Keratinocyte (primary cell): ENCODE measurements around the gene CNPY1.

Source experiments
- EZH2 ChIP-seq: IDR thresholded peaks from one replicate; pipeline ENCODE4 v1.6.1; 2012; ENCODE audit warnings: inconsistent platforms, mild to moderate bottlenecking, low read length, moderate library complexity
- TF ChIP-seq, protein P1 (sequence below), 3 experiments: IDR thresholded peaks in 1 of 3; conservative IDR thresholded peaks in 1 of 3; optimal IDR thresholded peaks in 1 of 3; 2 replicates in 2 of 3; 3 replicates in 1 of 3; pipeline versions ENCODE3 to v1.5.1; 2011; ENCODE audit warnings: low read length in 3 of 3, mild to moderate bottlenecking in 3 of 3, moderate library complexity in 2 of 3, control low read depth in 1 of 3, inconsistent platforms in 1 of 3; ENCODE audit not compliant: insufficient read depth in 2 of 3; ENCODE audit errors: extremely low read depth in 1 of 3

DNA sequence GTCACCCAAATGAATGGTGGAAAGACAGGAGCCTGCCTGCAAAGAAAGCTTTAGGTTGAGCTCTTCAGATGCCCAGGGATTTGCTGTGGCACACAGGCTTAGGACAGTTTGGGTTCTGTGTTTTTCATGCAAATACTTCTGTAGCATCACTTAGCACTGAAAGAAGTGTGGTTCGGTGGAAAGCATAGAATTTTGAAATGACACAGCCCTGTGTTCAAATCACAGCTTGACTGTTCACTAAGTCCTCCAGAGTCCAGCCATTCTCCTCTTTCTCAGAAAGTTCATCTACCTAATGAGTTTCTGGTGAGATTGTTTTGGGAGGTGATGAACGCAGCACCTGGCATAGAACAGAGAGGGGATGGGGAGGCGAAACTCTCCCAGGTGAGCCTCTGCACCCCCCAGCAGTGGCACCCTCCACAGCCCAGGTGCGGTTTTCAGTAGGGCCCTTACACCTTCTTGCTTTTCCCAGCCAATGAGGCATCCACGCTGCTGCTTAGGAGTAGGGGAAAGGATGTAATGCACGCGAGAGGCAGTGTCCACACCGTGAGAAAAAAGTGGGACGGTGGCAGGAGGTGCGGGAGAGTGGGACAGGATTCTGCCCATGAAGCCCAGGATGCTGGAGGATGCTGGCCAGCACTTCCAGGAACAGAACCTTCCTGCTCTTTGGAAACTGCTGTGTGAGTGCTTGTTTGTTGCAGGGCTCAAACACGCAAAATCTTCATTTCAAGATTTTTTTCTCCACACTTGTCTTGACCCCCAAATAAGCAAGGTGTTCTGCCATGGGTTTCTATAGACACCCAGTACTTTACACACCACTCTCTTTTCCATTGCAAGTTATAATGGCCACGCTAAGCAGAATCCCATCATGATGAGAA lies 76.8 kb downstream of the CNPY1 start:
- TF ChIP-seq, protein P1, sequence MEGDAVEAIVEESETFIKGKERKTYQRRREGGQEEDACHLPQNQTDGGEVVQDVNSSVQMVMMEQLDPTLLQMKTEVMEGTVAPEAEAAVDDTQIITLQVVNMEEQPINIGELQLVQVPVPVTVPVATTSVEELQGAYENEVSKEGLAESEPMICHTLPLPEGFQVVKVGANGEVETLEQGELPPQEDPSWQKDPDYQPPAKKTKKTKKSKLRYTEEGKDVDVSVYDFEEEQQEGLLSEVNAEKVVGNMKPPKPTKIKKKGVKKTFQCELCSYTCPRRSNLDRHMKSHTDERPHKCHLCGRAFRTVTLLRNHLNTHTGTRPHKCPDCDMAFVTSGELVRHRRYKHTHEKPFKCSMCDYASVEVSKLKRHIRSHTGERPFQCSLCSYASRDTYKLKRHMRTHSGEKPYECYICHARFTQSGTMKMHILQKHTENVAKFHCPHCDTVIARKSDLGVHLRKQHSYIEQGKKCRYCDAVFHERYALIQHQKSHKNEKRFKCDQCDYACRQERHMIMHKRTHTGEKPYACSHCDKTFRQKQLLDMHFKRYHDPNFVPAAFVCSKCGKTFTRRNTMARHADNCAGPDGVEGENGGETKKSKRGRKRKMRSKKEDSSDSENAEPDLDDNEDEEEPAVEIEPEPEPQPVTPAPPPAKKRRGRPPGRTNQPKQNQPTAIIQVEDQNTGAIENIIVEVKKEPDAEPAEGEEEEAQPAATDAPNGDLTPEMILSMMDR (optimal IDR thresholded peaks at IDR 0.05 in 1 of 3, IDR thresholded peaks at IDR 0.05 in 1 of 3, conservative IDR thresholded peaks at IDR 0.05 in 1 of 3; ENCODE audit: extremely low read depth in 1 of 3, insufficient read depth in 2 of 3, low read length in 3 of 3), result no peak
- no peak for TF ChIP-seq EZH2
